ENCODE results near the gene MED8. TPM values are rescaled to one million over a fixed set of nuclear protein-coding genes. Genes with fewer than 3 reads are reported as not detected.
"Not testable (repeated sequence)": the region's sequence is repeated elsewhere in the genome, so short reads cannot be mapped to it uniquely, and the experiment has no call there.

Gene MED8
- total and polyA plus RNA-seq, 12 donors = 17.3 to 79.1 (median 32.3) TPM

GRCh38 chr1:43376723-43377235 lies 12.8 kb downstream of the MED8 start:
- TF ChIP-seq POLR2A (IDR thresholded peaks at IDR 0.05) = no peak
- TF ChIP-seq CTCF (IDR thresholded peaks at IDR 0.05) = no peak
- no peaks in the 10 kb centered on the region for H3K9me3 ChIP-seq (replicated peaks in 1 of 3)
- peaks cover 0 to 4% of the 10 kb centered on the region in 2 donors for H3K36me3 ChIP-seq (replicated peaks in 1 of 2)
- H3K27me3 ChIP-seq = no peaks in the 10 kb centered on the region
- no peak overlapping the region for H3K27ac ChIP-seq
- intact Hi-C loops (cut with DNase I) = no loop called here
- no peak for DNase-seq
- no peak overlapping the region for H3K4me3 ChIP-seq
- peaks cover 0 to 16% of the 10 kb centered on the region in 2 donors for H3K4me1 ChIP-seq (replicated peaks in 1 of 2)
- WGBS, 4 donors = 84 to 96% (median 93%) methylated on average over 7 of the region's 7 CpGs

- WGBS, 4 donors = 31 to 45% (median 38%) methylated on average over 4 of the region's 4 CpGs
- no peaks in the 10 kb centered on the region for H3K36me3 ChIP-seq (replicated peaks in 1 of 2)
- H3K9me3 ChIP-seq (replicated peaks in 1 of 3) = no peaks in the 10 kb centered on the region
- peaks cover 6 to 23% of the 10 kb centered on the region in 2 donors for H3K4me1 ChIP-seq (replicated peaks in 1 of 2)
- H3K27ac ChIP-seq = peak overlapping the region in 2 of 5 donors; percentile 23 to 55
- intact Hi-C loops (cut with DNase I) = no loop called here
- H3K4me3 ChIP-seq = no peak overlapping the region
- no peaks in the 10 kb centered on the region for H3K27me3 ChIP-seq
- no peak for TF ChIP-seq CTCF (IDR thresholded peaks at IDR 0.05)
- no peak for TF ChIP-seq POLR2A (IDR thresholded peaks at IDR 0.05)
- peak in 3 of 7 donors; percentile 47 to 53 (median 49) for DNase-seq
Observed at GRCh38 chr1:43373066-43373940, 16.3 kb downstream of the MED8 start.

DNA sequence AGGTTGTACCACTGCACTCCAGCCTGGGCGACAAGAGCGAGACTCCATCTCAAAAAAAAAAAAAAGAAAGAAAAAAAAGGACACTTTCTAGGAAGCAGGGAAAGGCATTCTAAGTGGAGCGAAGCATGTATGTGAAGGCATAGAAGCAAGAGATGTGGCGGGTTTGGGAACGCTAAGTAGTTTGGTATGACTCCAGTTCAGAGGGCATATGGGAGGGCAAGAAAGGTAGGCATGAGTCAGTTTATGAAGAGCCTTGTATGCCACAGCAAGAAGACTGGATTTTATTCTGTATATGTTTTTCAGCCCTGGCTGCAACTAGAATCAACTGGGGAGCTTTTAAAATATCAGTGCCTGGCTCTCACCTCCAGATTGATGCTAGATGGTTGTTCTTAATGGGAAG lies 17.4 kb downstream of the MED8 start:
- H3K4me1 ChIP-seq (replicated peaks in 1 of 2) = peaks cover 6 to 24% of the 10 kb centered on the region in 2 donors
- no peaks in the 10 kb centered on the region for H3K36me3 ChIP-seq (replicated peaks in 1 of 2)
- TF ChIP-seq POLR2A (IDR thresholded peaks at IDR 0.05) (no peak), CTCF (IDR thresholded peaks at IDR 0.05) (no peak)
- no peak overlapping the region for H3K4me3 ChIP-seq
- intact Hi-C loops (cut with DNase I) = no loop called here
- H3K27ac ChIP-seq = no peak overlapping the region
- WGBS, 4 donors = 94 to 100% (median 96%) methylated on average over 5 of the region's 5 CpGs
- no peaks in the 10 kb centered on the region for H3K9me3 ChIP-seq (replicated peaks in 1 of 3)
- no peaks in the 10 kb centered on the region for H3K27me3 ChIP-seq
- no peak for DNase-seq

- H3K27me3 ChIP-seq = no peaks in the 10 kb centered on the region
- peaks cover 15 to 37% of the 10 kb centered on the region in 2 donors for H3K4me1 ChIP-seq (replicated peaks in 1 of 2)
- H3K27ac ChIP-seq = no peak overlapping the region
- H3K9me3 ChIP-seq (replicated peaks in 1 of 3) = no peaks in the 10 kb centered on the region
- WGBS, 4 donors = 89 to 90% (median 89%) methylated on average over 4 of the region's 4 CpGs
- DNase-seq = no peak
- no peak for TF ChIP-seq POLR2A (IDR thresholded peaks at IDR 0.05)
- no peak for TF ChIP-seq CTCF (IDR thresholded peaks at IDR 0.05)
- intact Hi-C loops (cut with DNase I) = no loop called here
- H3K36me3 ChIP-seq (replicated peaks in 1 of 2) = no peaks in the 10 kb centered on the region
- H3K4me3 ChIP-seq = no peak overlapping the region
Observed at GRCh38 chr1:43370564-43370963, 19.0 kb downstream of the MED8 start.

GRCh38 chr1:43369779-43370178 lies 19.8 kb downstream of the MED8 start:
- H3K27ac ChIP-seq; H3K4me3 ChIP-seq; H3K36me3 ChIP-seq (replicated peaks in 1 of 2); DNase-seq; H3K27me3 ChIP-seq; H3K9me3 ChIP-seq (replicated peaks in 1 of 3); intact Hi-C loops (cut with DNase I): not testable (repeated sequence)
- WGBS, 4 donors = 90 to 100% (median 95%) methylated on average over 6 of the region's 6 CpGs
- peaks cover 15 to 37% of the 10 kb centered on the region in 2 donors for H3K4me1 ChIP-seq (replicated peaks in 1 of 2)
